Measurements from ENCODE around the gene MCTP1. TPM values are rescaled to one million over a fixed set of nuclear protein-coding genes. Genes with fewer than 3 reads are reported as not detected.

The MCTP1 gene
- total RNA-seq, 1 donor from 2014 or later: not detected

- H3K27me3 Mint-ChIP-seq (ENCODE audit: insufficient read depth): no peaks in the 10 kb centered on the region
- no peak overlapping the region for H3K4me3 Mint-ChIP-seq
- no peaks in the 10 kb centered on the region for H3K9me3 Mint-ChIP-seq
- intact Hi-C loops (cut with micrococcal nuclease): no loop called here
- H3K27ac Mint-ChIP-seq: no peak overlapping the region
- H3K4me1 Mint-ChIP-seq (ENCODE audit: low read depth): no peaks in the 10 kb centered on the region
- DNase-seq (ENCODE audit: low spot score): no peak
- no peaks in the 10 kb centered on the region for H3K36me3 Mint-ChIP-seq (ENCODE audit: low read depth)
Measured at GRCh38 chr5:94908889-94909480, 375.9 kb downstream of the MCTP1 start.

- H3K9me3 Mint-ChIP-seq: no peaks in the 10 kb centered on the region
- H3K27me3 Mint-ChIP-seq (ENCODE audit: insufficient read depth): no peaks in the 10 kb centered on the region
- H3K4me1 Mint-ChIP-seq (ENCODE audit: low read depth): no peaks in the 10 kb centered on the region
- no peak overlapping the region for H3K4me3 Mint-ChIP-seq
- no peak for DNase-seq (ENCODE audit: low spot score)
- intact Hi-C loops (cut with micrococcal nuclease): no loop called here
- no peak overlapping the region for H3K27ac Mint-ChIP-seq
- no peaks in the 10 kb centered on the region for H3K36me3 Mint-ChIP-seq (ENCODE audit: low read depth)
Measured at GRCh38 chr5:94906750-94907149, 378.1 kb downstream of the MCTP1 start.

GRCh38 chr5:94903726-94904125, 381.2 kb downstream of the MCTP1 start:
- H3K4me1 Mint-ChIP-seq (ENCODE audit: low read depth): no peaks in the 10 kb centered on the region
- peaks cover 1% of the 10 kb centered on the region for H3K27me3 Mint-ChIP-seq (ENCODE audit: insufficient read depth)
- H3K36me3 Mint-ChIP-seq (ENCODE audit: low read depth): no peaks in the 10 kb centered on the region
- H3K9me3 Mint-ChIP-seq: no peaks in the 10 kb centered on the region
- DNase-seq (ENCODE audit: low spot score): no peak
- H3K27ac Mint-ChIP-seq: no peak overlapping the region
- intact Hi-C loops (cut with micrococcal nuclease): no loop called here
- H3K4me3 Mint-ChIP-seq: no peak overlapping the region

DNA sequence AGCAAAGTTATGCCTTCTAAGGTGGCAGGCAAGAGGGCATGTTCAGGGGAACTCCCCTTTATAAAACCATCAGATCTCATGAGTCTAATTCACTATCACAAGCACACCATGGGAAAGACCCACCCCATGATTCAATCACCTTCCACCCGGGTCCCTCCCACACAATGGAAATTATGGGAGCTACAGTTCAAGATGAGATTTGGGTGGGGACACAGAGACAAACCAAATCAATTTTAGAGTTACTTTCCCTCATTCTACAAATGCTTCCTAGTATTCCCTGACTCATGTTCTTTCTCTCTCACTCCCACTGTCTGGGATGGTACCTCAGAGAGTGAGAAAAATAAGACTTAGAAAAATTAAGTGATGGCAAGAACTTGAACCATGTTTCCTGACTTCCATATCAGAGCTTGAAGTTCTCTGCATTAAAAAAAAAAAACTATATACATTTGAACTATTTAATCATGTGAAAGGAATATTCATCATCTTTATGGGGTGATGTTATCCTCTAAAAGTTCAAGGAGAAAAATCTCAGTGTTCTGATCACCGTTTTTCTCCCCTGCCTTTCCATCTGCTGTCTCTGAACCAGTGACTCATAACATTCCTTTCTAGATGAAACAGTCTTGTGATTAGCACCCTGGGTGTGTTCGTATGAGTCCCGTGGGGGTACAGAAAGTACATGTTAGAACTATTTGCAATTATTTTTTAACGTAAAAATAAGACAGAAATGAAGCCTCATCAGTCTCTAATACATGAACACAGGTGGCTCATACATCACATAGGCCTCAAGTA, 383.5 kb downstream of the MCTP1 start:
- intact Hi-C loops (cut with micrococcal nuclease): no loop called here
- H3K27me3 Mint-ChIP-seq (ENCODE audit: insufficient read depth): peaks cover 1% of the 10 kb centered on the region
- no peak for DNase-seq (ENCODE audit: low spot score)
- no peaks in the 10 kb centered on the region for H3K9me3 Mint-ChIP-seq
- no peak overlapping the region for H3K4me3 Mint-ChIP-seq
- no peaks in the 10 kb centered on the region for H3K4me1 Mint-ChIP-seq (ENCODE audit: low read depth)
- H3K27ac Mint-ChIP-seq: no peak overlapping the region
- H3K36me3 Mint-ChIP-seq (ENCODE audit: low read depth): no peaks in the 10 kb centered on the region

DNA sequence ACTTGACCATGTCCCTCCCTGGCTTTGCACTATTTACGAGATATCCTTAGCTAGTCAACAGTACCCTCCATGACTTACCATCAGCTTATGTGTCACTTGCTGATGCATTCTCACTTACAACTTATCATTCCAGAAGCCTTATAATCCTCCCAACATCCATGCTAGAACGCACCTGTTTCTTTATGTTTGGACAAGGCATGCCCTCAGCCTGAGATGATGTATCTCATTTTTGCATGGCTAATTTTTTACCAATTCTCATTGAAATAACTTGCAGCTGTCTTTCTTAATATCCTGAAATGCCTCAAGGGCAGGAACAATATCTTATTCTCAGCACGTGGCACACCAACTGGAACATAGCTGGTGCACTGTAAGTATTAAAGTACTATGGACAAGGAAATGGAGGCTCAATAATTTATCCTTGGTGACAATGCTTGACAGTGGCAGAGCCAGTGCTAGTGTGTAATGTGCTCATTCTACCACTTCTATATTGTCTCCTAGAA, 384.8 kb downstream of the MCTP1 start:
- Mint-ChIP-seq H3K9me3 (no peaks in the 10 kb centered on the region), H3K27ac (no peak overlapping the region), H3K4me3 (no peak overlapping the region), H3K4me1 (ENCODE audit: low read depth) (no peaks in the 10 kb centered on the region), H3K27me3 (ENCODE audit: insufficient read depth) (peaks cover 1% of the 10 kb centered on the region), H3K36me3 (ENCODE audit: low read depth) (no peaks in the 10 kb centered on the region)
- intact Hi-C loops (cut with micrococcal nuclease): no loop called here
- DNase-seq (ENCODE audit: low spot score): no peak

- intact Hi-C loops (cut with micrococcal nuclease): no loop called here
- DNase-seq (ENCODE audit: low spot score): no peak
- Mint-ChIP-seq H3K36me3 (ENCODE audit: low read depth) (no peaks in the 10 kb centered on the region), H3K4me3 (no peak overlapping the region), H3K9me3 (no peaks in the 10 kb centered on the region), H3K4me1 (ENCODE audit: low read depth) (no peaks in the 10 kb centered on the region), H3K27ac (no peak overlapping the region), H3K27me3 (ENCODE audit: insufficient read depth) (no peaks in the 10 kb centered on the region)
Measured at GRCh38 chr5:94893412-94894135, 391.3 kb downstream of the MCTP1 start.

- Mint-ChIP-seq H3K36me3 (ENCODE audit: low read depth) (no peaks in the 10 kb centered on the region), H3K4me1 (ENCODE audit: low read depth) (no peaks in the 10 kb centered on the region)
Measured at GRCh38 chr5:94891972-94892371, 392.9 kb downstream of the MCTP1 start.

DNA sequence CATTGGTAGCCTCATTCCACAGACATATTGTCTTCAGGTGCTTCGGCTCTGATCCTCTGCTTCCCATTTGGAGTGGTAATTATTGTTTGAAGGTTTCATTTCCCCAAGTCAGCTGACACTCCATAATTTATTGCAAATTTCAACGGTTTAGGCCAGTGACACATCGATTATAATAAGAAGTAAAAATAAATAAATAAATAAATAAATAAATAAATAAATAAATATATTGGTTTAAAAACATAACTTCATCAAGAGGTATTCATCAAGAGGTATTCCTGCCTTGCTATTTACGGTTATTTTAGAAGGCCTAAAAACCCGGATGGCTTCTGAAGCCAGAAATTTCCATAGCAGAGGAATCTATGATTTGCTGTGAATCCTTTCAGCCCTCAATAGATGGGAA, 393.3 kb downstream of the MCTP1 start:
- H3K36me3 Mint-ChIP-seq (ENCODE audit: low read depth): no peaks in the 10 kb centered on the region
- intact Hi-C loops (cut with micrococcal nuclease): no loop called here
- H3K4me3 Mint-ChIP-seq: no peak overlapping the region
- no peaks in the 10 kb centered on the region for H3K9me3 Mint-ChIP-seq
- H3K27ac Mint-ChIP-seq: no peak overlapping the region
- no peaks in the 10 kb centered on the region for H3K4me1 Mint-ChIP-seq (ENCODE audit: low read depth)
- DNase-seq (ENCODE audit: low spot score): no peak
- no peaks in the 10 kb centered on the region for H3K27me3 Mint-ChIP-seq (ENCODE audit: insufficient read depth)

More at GRCh38 chr5:94891972-94892371, 392.9 kb downstream of the MCTP1 start:
- intact Hi-C loops (cut with micrococcal nuclease): no loop called here
- Mint-ChIP-seq H3K9me3 (no peaks in the 10 kb centered on the region), H3K27me3 (ENCODE audit: insufficient read depth) (no peaks in the 10 kb centered on the region), H3K27ac (no peak overlapping the region), H3K4me3 (no peak overlapping the region)
- no peak for DNase-seq (ENCODE audit: low spot score)

DNA sequence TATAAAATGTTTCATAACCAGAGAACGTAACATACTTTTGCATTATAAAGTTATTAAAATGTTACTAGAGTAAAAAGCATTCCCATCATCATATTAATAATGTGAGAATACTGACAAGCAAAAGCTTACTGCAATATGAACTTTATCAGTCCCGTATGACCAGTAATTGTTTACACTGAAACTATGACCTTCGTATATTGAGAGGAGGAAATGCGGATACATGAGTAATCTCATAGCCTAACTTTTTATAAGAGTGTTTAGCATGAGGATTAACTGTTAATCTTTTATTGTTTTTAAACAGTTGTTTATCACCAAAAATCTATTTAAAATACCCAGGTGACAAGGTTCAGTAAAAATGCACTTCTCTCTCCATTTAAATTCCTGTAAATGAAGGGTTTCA, 394.0 kb downstream of the MCTP1 start:
- no peak for DNase-seq (ENCODE audit: low spot score)
- Mint-ChIP-seq H3K27ac (no peak overlapping the region), H3K9me3 (no peaks in the 10 kb centered on the region), H3K4me3 (no peak overlapping the region), H3K4me1 (ENCODE audit: low read depth) (no peaks in the 10 kb centered on the region), H3K36me3 (ENCODE audit: low read depth) (no peaks in the 10 kb centered on the region), H3K27me3 (ENCODE audit: insufficient read depth) (no peaks in the 10 kb centered on the region)
- intact Hi-C loops (cut with micrococcal nuclease): no loop called here

DNA sequence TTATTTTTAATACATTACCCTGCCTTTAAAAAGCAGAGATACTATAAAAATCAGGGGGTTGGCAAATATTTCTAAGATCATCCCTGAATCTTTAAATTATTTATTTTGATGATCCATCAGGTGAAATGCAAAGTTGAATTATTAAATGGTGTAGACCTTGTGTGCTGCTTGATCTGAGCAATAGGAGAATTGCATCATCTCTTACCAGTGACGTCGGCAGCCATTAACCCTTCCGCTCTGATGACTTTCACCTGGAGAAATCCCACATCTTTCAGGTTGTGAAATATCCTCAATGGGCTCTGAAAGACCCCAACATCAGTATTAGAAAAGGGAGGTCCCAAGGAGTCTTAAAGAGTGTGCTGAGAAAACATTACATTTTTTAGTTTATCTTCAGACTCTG, 396.2 kb downstream of the MCTP1 start:
- H3K36me3 Mint-ChIP-seq (ENCODE audit: low read depth): no peaks in the 10 kb centered on the region
- DNase-seq (ENCODE audit: low spot score): no peak
- intact Hi-C loops (cut with micrococcal nuclease): no loop called here
- no peak overlapping the region for H3K4me3 Mint-ChIP-seq
- no peak overlapping the region for H3K27ac Mint-ChIP-seq
- no peaks in the 10 kb centered on the region for H3K9me3 Mint-ChIP-seq
- H3K27me3 Mint-ChIP-seq (ENCODE audit: insufficient read depth): peaks cover 2% of the 10 kb centered on the region
- no peaks in the 10 kb centered on the region for H3K4me1 Mint-ChIP-seq (ENCODE audit: low read depth)

- no peak overlapping the region for H3K4me3 Mint-ChIP-seq
- H3K36me3 Mint-ChIP-seq (ENCODE audit: low read depth): no peaks in the 10 kb centered on the region
- H3K9me3 Mint-ChIP-seq: no peaks in the 10 kb centered on the region
- peaks cover 2% of the 10 kb centered on the region for H3K27me3 Mint-ChIP-seq (ENCODE audit: insufficient read depth)
- no peak overlapping the region for H3K27ac Mint-ChIP-seq
- intact Hi-C loops (cut with micrococcal nuclease): no loop called here
- H3K4me1 Mint-ChIP-seq (ENCODE audit: low read depth): no peaks in the 10 kb centered on the region
- DNase-seq (ENCODE audit: low spot score): no peak
Measured at GRCh38 chr5:94885931-94886330, 399.0 kb downstream of the MCTP1 start.

DNA sequence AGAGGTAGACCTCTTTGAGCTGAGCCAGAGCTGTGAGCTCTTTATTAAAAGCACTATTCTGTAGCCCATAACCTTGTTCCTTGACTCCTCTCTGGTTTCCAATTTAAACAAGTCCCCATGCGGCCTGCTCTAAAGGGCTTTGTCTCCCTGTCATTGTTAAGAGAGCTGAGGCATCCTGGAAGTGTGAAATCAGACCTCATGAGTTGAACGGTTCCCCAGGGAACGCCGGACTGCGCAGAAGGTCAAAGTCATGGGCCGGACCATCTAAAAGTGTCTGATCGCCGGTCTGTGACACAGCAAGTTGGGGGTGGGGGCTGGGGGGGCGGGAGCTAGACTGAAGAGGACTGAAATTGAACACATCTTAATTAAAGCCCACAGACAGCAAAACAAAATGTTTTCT, 400.6 kb downstream of the MCTP1 start:
- no peaks in the 10 kb centered on the region for H3K4me1 Mint-ChIP-seq (ENCODE audit: low read depth)
- no peak overlapping the region for H3K27ac Mint-ChIP-seq
- H3K36me3 Mint-ChIP-seq (ENCODE audit: low read depth): no peaks in the 10 kb centered on the region
- intact Hi-C loops (cut with micrococcal nuclease): no loop called here
- H3K4me3 Mint-ChIP-seq: no peak overlapping the region
- no peaks in the 10 kb centered on the region for H3K9me3 Mint-ChIP-seq
- no peak for DNase-seq (ENCODE audit: low spot score)
- peaks cover 2% of the 10 kb centered on the region for H3K27me3 Mint-ChIP-seq (ENCODE audit: insufficient read depth)

GRCh38 chr5:94872526-94872925, 412.4 kb downstream of the MCTP1 start:
- Mint-ChIP-seq H3K27me3 (ENCODE audit: insufficient read depth) (peaks cover 10% of the 10 kb centered on the region), H3K9me3 (no peaks in the 10 kb centered on the region), H3K27ac (no peak overlapping the region), H3K4me3 (no peak overlapping the region), H3K36me3 (ENCODE audit: low read depth) (no peaks in the 10 kb centered on the region), H3K4me1 (ENCODE audit: low read depth) (no peaks in the 10 kb centered on the region)
- intact Hi-C loops (cut with micrococcal nuclease): no loop called here
- no peak for DNase-seq (ENCODE audit: low spot score)

Data from activated T-helper 1 cell treated with anti-CD3 and anti-CD28 coated beads, Interleukin-12 subunit alpha, Interleukin-12 subunit beta, Interleukin-2, Interleukin-4 antibody, amounts not matched to agents 30 ng/mL and 10 ng/mL and 1 ng/mL, durations not matched to agents 14 hours and 24 hours and 36 hours (primary cell).